Heart right ventricle (tissue), 16 donors: ENCODE results near the gene WBP2NL. TPM values are rescaled to one million over a fixed set of nuclear protein-coding genes. Genes with fewer than 3 reads are reported as not detected.

Source experiments
- ATAC-seq, 8 donors: fragments of 200-7000 bp; cut with Tn5 transposase; one replicate each; pipeline ENCODE4 v1.9.1; 2020; ENCODE audit warnings: mild to moderate bottlenecking in 8 of 8, moderate library complexity in 8 of 8, moderate number of reproducible peaks in 1 of 8
- DNase-seq, 2 donors: peaks; one replicate each; pipeline ENCODE4 v3.0.0-alpha.2; 2020
- H3K27ac ChIP-seq, 10 donors: fragments of 200-600 bp; sonication (generic) in 2 of 10; one replicate each; pipeline versions ENCODE4 v1.5.0 to v1.8.0; 2020 to 2022; ENCODE audit warnings: mild to moderate bottlenecking in 3 of 10
- H3K27me3 ChIP-seq, 7 donors: fragments of 200-600 bp; one replicate each; pipeline ENCODE4 v1.8.0; 2021 to 2022; ENCODE audit warnings: mild to moderate bottlenecking in 2 of 7
- H3K36me3 ChIP-seq, 9 donors: fragments of 200-600 bp; sonication (generic) in 1 of 9; one replicate each; pipeline versions ENCODE4 v1.5.0 to v1.8.0; 2020 to 2022; ENCODE audit warnings: mild to moderate bottlenecking in 2 of 9
- H3K4me1 ChIP-seq, 9 donors: fragments of 200-600 bp; sonication (generic) in 1 of 9; one replicate each; pipeline versions ENCODE4 v1.5.0 to v1.8.0; 2020 to 2022; ENCODE audit warnings: mild to moderate bottlenecking in 4 of 9
- H3K4me3 ChIP-seq, 10 donors: fragments of 200-600 bp; sonication (generic) in 2 of 10; one replicate each; pipeline versions ENCODE4 v1.5.0 to v1.8.0; 2020 to 2022; ENCODE audit warnings: mild to moderate bottlenecking in 7 of 10, moderate library complexity in 2 of 10
- H3K9me3 ChIP-seq, 11 donors: fragments of 200-600 bp in 10 of 11; sonication (generic) in 2 of 11; one replicate each; pipeline versions ENCODE4 v1.5.0 to v1.8.0; 2013 to 2022; ENCODE audit warnings: mild to moderate bottlenecking in 2 of 11, control low read depth in 1 of 11, moderate library complexity in 1 of 11
- CTCF ChIP-seq, 9 donors: fragments of 200-600 bp; sonication (generic) in 2 of 9; IDR thresholded peaks; one replicate each; pipeline versions ENCODE4 v1.5.0 to v1.8.0; 2021 to 2022; ENCODE audit warnings: antibody characterized with exemption in 9 of 9, mild to moderate bottlenecking in 5 of 9, moderate library complexity in 1 of 9
- WGBS, 2 donors: extraction: QIAGEN DNeasy Blood & Tissue Kit; methylation state at CpG; one replicate each; pipeline ENCODE4 v1.1.7; 2013; ENCODE audit warnings: inconsistent platforms in 1 of 2; 5-methylcytosine and 5-hydroxymethylcytosine counted together
- intact Hi-C, 10 donors: fragments of 100-400 bp; cut with DNase I; formaldehyde crosslinking; loops; one replicate each; pipeline versions ENCODE4 v1.11.1 to v1.14.2; 2022
- polyA plus RNA-seq, 2 donors: library from polyadenylated mRNA; stranded (reverse); fragments of 200-250 nt; gene quantifications; one replicate each; pipeline ENCODE4 v1.2.3, GENCODE V29; 2013
- total RNA-seq, 10 donors: library from RNA; stranded (reverse); fragmentation: NEBNext Ultra II Directional in 3 of 10; extraction: Animal tissue kit (Norgen Biotek cat#: 25700) in 3 of 10; gene quantifications; one replicate each; pipeline versions ENCODE4 v1.2.1 to v1.2.4, GENCODE V29; 2021 to 2023
- donor health status: Arrhythmogenic right ventricular cardiomyopathy.
- donor health status: ischemic (EF 13 %, LVEDD 7.1; RV severe dilation, severe dysfunction).
- donor health status: healthy with polysubstance abuse.
- donor health status: DM: no; HTN: yes; CAD: no.
- donor health status: DM: no; HTN: no; CAD: no.
- donor health status: ischemic (EF 25% LVEDD 6.9; RV normal size, moderate dysfunction).
- donor health status: ischemic (EF 25% LVEDD 5.7; RV mildly dilated, moderate dysfunction).
- donor health status: healthy.
- donor health status: DM: yes; HTN: yes; CAD: no.
- donor health status: Ischemic cardiomyopathy.
- donor health status: ischemic (EF 35%, LVEDD 5.7; RV mildly dilated, moderate dysfunction).
- donor health status: nonischemic (EF 11% LVEDD 7.7; RV severe dilation, severe dysfunction).
- donor health status: DM: yes; HTN: yes; CAD: no.
- donor health status: PGD.
- donor health status: ischemic (EF 29% LVEDD 5.4; RV normal size, mild dysfunction).
- donor health status: nonischemic (EF 23%, LVEDD 6.1; RV moderate dilation, normal function).

The WBP2NL gene
- total and polyA plus RNA-seq, 12 donors, result 0.09 to 0.81 (median 0.21) TPM; not detected in 5

- H3K4me1 ChIP-seq, result peaks cover 0 to 17% (median 11%) of the 10 kb centered on the region in 9 donors
- H3K9me3 ChIP-seq, result no peaks in the 10 kb centered on the region
- H3K27me3 ChIP-seq, result no peaks in the 10 kb centered on the region
- no peak for DNase-seq
- no peak overlapping the region for H3K27ac ChIP-seq
- peaks cover 0 to 78% (median 36%) of the 10 kb centered on the region in 9 donors for H3K36me3 ChIP-seq
- no peak for TF ChIP-seq CTCF (IDR thresholded peaks at IDR 0.05)
- intact Hi-C loops, result no loop called here
- 89 to 90% methylated on average over 13 of the region's 13 CpGs for WGBS, 2 donors
- ATAC-seq, result no peak
- H3K4me3 ChIP-seq, result no peak overlapping the region
These were observed 67.0 kb downstream of the WBP2NL start for GRCh38 chr22:42065438-42066125.

GRCh38 chr22:42066126-42066761, 67.7 kb downstream of the WBP2NL start:
- ATAC-seq (no peak), DNase-seq (no peak)
- no peak for TF ChIP-seq CTCF (IDR thresholded peaks at IDR 0.05)
- intact Hi-C loops, result no loop called here
- no peak overlapping the region for H3K27ac ChIP-seq
- peaks cover 1 to 21% (median 14%) of the 10 kb centered on the region in 9 donors for H3K4me1 ChIP-seq
- WGBS, 2 donors, result 98 to 99% methylated on average over 7 of the region's 7 CpGs
- no peak overlapping the region for H3K4me3 ChIP-seq
- H3K27me3 ChIP-seq, result no peaks in the 10 kb centered on the region
- peaks cover 0 to 72% (median 32%) of the 10 kb centered on the region in 9 donors for H3K36me3 ChIP-seq
- H3K9me3 ChIP-seq, result no peaks in the 10 kb centered on the region

GRCh38 chr22:42066937-42067336, 68.3 kb downstream of the WBP2NL start:
- DNase-seq (no peak), ATAC-seq (no peak)
- Histone ChIP-seq H3K4me3 (no peak overlapping the region), H3K27me3 (no peaks in the 10 kb centered on the region), H3K27ac (no peak overlapping the region), H3K36me3 (peaks cover 0 to 65% (median 26%) of the 10 kb centered on the region in 9 donors), H3K4me1 (peaks cover 5 to 27% (median 19%) of the 10 kb centered on the region in 9 donors), H3K9me3 (no peaks in the 10 kb centered on the region)
- intact Hi-C loops, result no loop called here
- 97% methylated on average over 10 of the region's 10 CpGs for WGBS, 2 donors
- no peak for TF ChIP-seq CTCF (IDR thresholded peaks at IDR 0.05)

- Histone ChIP-seq H3K36me3 (peaks cover 0 to 56% (median 17%) of the 10 kb centered on the region in 9 donors), H3K27ac (no peak overlapping the region), H3K4me3 (no peak overlapping the region), H3K9me3 (no peaks in the 10 kb centered on the region), H3K27me3 (no peaks in the 10 kb centered on the region), H3K4me1 (peaks cover 5 to 32% (median 19%) of the 10 kb centered on the region in 9 donors)
- TF ChIP-seq CTCF (IDR thresholded peaks at IDR 0.05), result no peak
- ATAC-seq (no peak), DNase-seq (no peak)
- 97 to 98% methylated on average over 14 of the region's 14 CpGs for WGBS, 2 donors
- intact Hi-C loops, result no loop called here
These were observed 69.2 kb downstream of the WBP2NL start for GRCh38 chr22:42067671-42068251.
